Fibroblast of pulmonary artery (primary cell): ENCODE measurements around the gene DAD1.
"Not testable (repeated sequence)": the region's sequence is repeated elsewhere in the genome, so short reads cannot be mapped to it uniquely, and the experiment has no call there.

ENCODE experiments used
- DNase-seq: peaks from one replicate; pipeline ENCODE4 v3.0.0-alpha.2; 2010; ENCODE audit warnings: low read depth
- H3K4me3 ChIP-seq: replicated peaks from 2 replicates; pipeline ENCODE4 v1.5.1; 2011; ENCODE audit warnings: low read depth, mild to moderate bottlenecking, control low read depth, low read length, moderate library complexity
- CTCF ChIP-seq: IDR thresholded peaks from 2 replicates; pipeline ENCODE4 v1.5.1; 2011; ENCODE audit warnings: mild to moderate bottlenecking, control low read depth, low read length, inconsistent platforms; ENCODE audit errors: missing control alignments

The DAD1 gene

DNA sequence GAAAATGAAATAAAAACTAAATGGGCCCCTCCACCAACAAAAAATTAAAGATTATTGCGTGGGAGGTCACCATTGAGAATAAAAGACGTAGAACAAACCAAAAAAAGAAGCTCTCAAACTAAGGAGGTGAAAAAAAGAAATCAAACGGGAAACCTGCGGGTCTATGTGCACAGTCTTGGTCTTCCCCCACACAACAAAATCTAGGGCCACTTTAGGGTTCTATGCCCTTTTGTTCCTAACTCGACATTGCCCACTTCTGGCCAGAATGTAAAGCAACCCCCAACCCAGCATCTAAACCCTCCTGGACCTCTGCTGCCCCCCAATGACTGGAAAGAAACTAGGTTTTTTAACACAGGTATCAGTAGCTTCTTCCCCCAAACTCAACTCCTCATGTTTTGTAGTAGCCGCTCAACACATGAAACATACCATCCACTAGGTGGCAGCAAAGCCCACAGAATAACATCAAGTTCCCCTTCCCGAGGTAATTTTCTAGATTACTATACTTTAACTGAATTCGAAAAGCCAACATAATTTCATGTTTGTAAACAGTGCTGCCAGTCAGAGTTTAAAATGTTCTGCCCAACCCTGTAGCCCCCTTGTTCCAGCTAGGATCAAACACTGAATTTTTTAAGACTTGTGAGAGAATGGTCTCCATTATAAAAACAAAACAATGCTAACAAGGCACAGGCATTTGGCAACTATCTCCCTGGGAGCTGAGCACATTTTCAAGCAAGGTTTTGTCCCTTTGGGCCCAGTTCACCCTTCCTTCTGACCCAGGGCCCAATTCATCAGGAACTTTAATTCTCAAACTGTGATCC is 18.7 kb downstream of the DAD1 start:
- DNase-seq: peak; percentile 90
- TF ChIP-seq CTCF: peak; percentile 70
- H3K4me3 ChIP-seq: no peak overlapping the region

DNA sequence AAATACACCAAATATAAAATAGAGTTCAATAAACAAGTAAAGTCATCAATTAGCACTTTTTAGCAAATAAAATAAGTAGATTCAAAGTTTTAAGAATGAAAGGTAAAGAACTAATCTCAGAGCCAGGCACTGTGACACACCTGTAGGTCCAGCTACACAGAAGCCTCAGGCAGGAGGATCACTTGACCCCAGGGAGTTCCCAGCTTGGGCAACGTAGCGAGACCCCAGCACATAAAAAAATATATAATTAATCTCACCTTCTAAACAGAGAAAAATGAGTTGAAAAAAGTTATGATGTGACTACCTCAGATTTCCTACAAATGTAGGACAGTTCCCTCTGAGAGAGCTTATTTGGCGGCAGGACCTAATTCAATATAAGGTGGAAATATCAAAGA is 19.3 kb downstream of the DAD1 start:
- DNase-seq: no peak

DNA sequence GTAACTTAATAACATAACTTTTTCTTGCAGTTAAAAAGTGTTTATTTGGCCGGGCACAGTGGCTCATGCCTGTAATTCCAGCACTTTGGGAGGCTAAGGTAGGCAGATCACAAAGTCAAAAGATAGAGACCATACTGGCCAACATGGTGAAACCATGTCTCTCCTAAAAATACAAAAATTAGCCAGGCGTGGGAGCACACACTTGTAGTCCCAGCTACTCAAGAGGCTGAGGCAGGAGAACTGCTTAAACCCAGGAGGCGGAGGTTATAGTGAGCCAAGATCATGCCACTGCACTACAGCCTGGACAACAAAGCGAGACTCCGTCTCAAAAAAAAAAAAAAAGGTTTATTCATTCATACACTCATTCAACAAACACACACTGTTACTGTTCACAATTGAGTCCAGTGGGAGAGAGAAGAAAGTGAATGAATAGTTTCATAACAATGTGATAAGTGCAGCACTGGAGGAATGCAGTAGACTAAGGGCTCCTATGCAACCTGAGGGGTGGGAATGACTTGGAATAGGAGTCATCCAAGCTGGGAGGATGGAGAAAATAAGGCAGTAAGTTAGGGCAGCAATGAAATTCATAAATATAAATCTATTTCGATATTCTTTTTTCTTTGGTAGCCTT is 19.8 kb downstream of the DAD1 start:
- no peak overlapping the region for H3K4me3 ChIP-seq
- DNase-seq: no peak
- no peak for TF ChIP-seq CTCF

More for the DNA sequence above, 19.3 kb downstream of the DAD1 start:
- no peak overlapping the region for H3K4me3 ChIP-seq
- TF ChIP-seq CTCF: no peak

GRCh38 chr14:22567437-22567836 is 21.6 kb downstream of the DAD1 start:
- no peak for DNase-seq
- TF ChIP-seq CTCF: no peak
- no peak overlapping the region for H3K4me3 ChIP-seq

DNA sequence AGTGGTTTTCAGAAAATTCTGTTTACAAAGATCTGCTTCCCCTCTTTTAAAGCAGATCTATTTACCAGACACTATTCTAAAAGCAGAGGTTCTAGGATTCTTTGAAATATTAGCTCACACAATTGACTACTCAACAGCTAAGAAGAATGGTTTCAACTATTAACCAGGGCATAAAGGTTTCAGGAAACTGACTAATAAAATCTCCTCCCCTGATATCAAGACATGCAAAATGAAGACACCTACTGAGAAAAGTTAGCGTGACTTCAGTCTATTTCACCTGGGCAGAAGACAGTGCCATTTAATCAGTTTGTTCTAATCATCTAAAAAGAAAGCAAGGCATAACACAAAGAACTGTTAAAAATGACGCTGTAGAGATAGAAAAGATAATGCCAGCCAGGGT is 22.2 kb downstream of the DAD1 start:
- DNase-seq: no peak
- TF ChIP-seq CTCF: no peak
- no peak overlapping the region for H3K4me3 ChIP-seq

DNA sequence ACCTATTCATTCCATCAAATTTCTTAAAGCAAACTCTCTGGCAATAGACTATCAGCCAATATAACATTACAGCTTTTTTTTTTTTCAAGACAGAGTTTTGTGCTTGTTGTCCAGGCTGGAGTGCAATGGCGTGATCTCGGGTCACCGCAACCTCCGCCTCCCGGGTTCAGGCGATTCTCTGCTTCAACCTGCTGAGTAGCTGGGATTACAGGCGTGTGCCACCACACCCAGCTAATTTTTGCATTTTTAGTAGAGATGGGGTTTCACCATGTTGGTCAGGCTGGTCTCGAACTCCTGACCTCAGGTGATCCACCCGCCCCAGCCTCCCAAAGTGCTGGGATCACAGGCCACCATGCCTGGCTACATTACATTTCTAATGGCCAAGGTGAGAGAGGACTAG is 22.8 kb downstream of the DAD1 start:
- not testable (repeated sequence) for H3K4me3 ChIP-seq, DNase-seq

GRCh38 chr14:22565391-22565945 is 23.6 kb downstream of the DAD1 start:
- no peak overlapping the region for H3K4me3 ChIP-seq
- no peak for TF ChIP-seq CTCF
- DNase-seq: no peak
